Memory B cell (primary cell): ENCODE results near the gene TNS2.
"Not testable (repeated sequence)": the region's sequence is repeated elsewhere in the genome, so short reads cannot be mapped to it uniquely, and the experiment has no call there.

Source experiments
- ATAC-seq: fragments of 150-1000 bp; cut with Tn5 transposase; 2 replicates; pipeline ENCODE4 v1.10.0; 2021; ENCODE audit warnings: low read depth, mild to moderate bottlenecking, moderate library complexity
- DNase-seq, 2 donors: peaks; one replicate each; pipeline ENCODE4 v3.0.0; 2022; ENCODE audit warnings: low spot score in 2 of 2
- H3K27ac Mint-ChIP-seq: one replicate; pipeline ENCODE4 v1.8.0; 2022; ENCODE audit warnings: mild to moderate bottlenecking, moderate library complexity, mixed read lengths
- H3K27me3 Mint-ChIP-seq: one replicate; pipeline ENCODE4 v1.8.0; 2022; ENCODE audit warnings: mixed read lengths
- H3K36me3 Mint-ChIP-seq: one replicate; pipeline ENCODE4 v1.8.0; 2022; ENCODE audit warnings: mild to moderate bottlenecking, mixed read lengths
- H3K4me1 Mint-ChIP-seq: one replicate; pipeline ENCODE4 v1.8.0; 2022; ENCODE audit warnings: mixed read lengths
- H3K4me3 Mint-ChIP-seq: one replicate; pipeline ENCODE4 v1.8.0; 2022; ENCODE audit warnings: mild to moderate bottlenecking, moderate library complexity, mixed read lengths
- H3K9me3 Mint-ChIP-seq: one replicate; pipeline ENCODE4 v1.8.0; 2022; ENCODE audit warnings: mixed read lengths

TNS2 gene, protein sequence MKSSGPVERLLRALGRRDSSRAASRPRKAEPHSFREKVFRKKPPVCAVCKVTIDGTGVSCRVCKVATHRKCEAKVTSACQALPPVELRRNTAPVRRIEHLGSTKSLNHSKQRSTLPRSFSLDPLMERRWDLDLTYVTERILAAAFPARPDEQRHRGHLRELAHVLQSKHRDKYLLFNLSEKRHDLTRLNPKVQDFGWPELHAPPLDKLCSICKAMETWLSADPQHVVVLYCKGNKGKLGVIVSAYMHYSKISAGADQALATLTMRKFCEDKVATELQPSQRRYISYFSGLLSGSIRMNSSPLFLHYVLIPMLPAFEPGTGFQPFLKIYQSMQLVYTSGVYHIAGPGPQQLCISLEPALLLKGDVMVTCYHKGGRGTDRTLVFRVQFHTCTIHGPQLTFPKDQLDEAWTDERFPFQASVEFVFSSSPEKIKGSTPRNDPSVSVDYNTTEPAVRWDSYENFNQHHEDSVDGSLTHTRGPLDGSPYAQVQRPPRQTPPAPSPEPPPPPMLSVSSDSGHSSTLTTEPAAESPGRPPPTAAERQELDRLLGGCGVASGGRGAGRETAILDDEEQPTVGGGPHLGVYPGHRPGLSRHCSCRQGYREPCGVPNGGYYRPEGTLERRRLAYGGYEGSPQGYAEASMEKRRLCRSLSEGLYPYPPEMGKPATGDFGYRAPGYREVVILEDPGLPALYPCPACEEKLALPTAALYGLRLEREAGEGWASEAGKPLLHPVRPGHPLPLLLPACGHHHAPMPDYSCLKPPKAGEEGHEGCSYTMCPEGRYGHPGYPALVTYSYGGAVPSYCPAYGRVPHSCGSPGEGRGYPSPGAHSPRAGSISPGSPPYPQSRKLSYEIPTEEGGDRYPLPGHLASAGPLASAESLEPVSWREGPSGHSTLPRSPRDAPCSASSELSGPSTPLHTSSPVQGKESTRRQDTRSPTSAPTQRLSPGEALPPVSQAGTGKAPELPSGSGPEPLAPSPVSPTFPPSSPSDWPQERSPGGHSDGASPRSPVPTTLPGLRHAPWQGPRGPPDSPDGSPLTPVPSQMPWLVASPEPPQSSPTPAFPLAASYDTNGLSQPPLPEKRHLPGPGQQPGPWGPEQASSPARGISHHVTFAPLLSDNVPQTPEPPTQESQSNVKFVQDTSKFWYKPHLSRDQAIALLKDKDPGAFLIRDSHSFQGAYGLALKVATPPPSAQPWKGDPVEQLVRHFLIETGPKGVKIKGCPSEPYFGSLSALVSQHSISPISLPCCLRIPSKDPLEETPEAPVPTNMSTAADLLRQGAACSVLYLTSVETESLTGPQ (N-terminal part only)

DNA sequence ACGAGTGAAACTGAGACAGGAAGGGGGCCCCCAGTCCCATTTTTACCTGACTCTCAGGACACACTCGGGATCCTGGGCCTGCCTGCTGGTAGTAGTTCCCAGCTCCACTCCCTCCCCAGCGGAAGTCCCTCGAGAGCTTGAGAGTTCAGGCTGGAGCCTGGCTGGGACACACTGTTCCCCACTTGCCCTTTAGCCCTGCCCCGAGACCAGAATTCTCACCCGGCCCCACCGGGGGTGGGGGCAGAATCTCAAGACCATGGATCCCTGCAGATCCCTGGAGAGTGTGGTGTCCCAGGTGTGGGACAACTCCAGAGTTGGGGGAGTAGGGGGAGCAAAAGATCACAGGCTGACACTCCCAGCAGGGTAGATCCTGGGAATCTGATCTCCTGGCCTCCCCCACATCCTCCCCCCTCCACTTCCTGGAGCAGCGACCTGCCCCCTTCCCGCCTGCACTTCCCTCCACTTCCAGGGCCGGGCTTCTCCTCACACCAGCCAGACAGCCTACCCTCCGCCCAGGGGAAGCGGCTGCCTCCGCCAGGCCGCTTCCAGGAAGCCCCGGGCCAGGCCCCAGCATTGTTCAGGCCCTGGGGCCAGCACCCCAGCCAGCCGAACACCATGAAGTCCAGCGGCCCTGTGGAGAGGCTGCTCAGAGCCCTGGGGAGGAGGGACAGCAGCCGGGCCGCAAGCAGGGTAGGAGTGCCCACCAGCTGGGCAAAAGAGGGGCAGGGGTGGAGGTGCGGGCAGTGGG is at the start of gene TNS2:
Gene TNS2 (plus strand): TSS at position 495 of the 748 bp plus-strand sequence. CDS start 121 bp downstream, at position 616.
- ATAC-seq (no peak), DNase-seq (no peak)
- Mint-ChIP-seq H3K27me3 (no peaks in the 10 kb centered on the region), H3K9me3 (no peaks in the 10 kb centered on the region), H3K4me1 (peaks cover 17% of the 10 kb centered on the region), H3K36me3 (no peaks in the 10 kb centered on the region), H3K27ac (no peak within 1 kb of the TSS), H3K4me3 (no peak within 1 kb of the TSS)

DNA sequence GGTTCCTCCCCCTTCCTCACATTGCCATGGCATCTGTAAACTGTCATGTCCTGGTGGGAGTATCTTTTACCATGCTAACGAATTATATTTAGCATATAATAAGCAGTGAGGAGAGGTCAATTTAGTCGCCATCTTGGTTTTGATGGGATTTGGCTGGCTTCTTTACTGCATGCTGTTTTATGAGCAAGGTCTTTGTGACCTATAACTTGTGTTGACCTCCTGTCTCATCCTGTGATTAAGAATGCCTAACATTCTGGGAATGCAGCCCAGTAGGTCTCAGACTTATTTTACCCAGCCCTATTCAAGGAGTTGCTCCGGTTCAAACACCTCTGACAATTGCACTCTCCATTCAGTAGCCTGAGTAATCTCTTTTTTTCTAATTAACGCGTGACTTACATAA is 45.7 kb upstream of the TNS2 start:
- Mint-ChIP-seq H3K36me3 (no peaks in the 10 kb centered on the region), H3K27me3 (peaks cover 3% of the 10 kb centered on the region), H3K4me1 (peaks cover 15% of the 10 kb centered on the region), H3K27ac (no peak overlapping the region), H3K9me3 (no peaks in the 10 kb centered on the region), H3K4me3 (no peak overlapping the region)
- no peak for ATAC-seq
- DNase-seq, result no peak

DNA sequence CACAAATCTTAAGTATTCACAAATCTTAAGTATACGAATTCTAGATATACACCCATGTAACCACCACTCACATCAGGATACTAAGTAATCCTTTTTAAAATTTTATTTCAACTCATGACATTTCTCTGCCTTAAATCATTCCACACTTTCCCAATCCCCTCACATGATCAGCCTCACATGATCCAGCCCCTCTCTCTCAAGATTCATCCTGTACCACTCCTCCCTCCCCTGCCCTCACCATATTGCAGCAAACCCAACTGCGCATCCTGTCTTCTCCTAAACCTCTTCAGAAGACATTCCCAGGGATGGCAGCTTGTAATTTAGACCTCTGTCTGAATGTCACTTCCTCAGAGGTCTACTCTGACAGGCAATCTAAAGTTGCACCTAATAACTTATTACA is 45.3 kb upstream of the TNS2 start:
- H3K4me1 Mint-ChIP-seq, result peaks cover 15% of the 10 kb centered on the region
- H3K27ac Mint-ChIP-seq, result no peak overlapping the region
- no peak overlapping the region for H3K4me3 Mint-ChIP-seq
- no peaks in the 10 kb centered on the region for H3K36me3 Mint-ChIP-seq
- no peaks in the 10 kb centered on the region for H3K9me3 Mint-ChIP-seq
- ATAC-seq, result no peak
- H3K27me3 Mint-ChIP-seq, result peaks cover 3% of the 10 kb centered on the region
- DNase-seq, result no peak

DNA sequence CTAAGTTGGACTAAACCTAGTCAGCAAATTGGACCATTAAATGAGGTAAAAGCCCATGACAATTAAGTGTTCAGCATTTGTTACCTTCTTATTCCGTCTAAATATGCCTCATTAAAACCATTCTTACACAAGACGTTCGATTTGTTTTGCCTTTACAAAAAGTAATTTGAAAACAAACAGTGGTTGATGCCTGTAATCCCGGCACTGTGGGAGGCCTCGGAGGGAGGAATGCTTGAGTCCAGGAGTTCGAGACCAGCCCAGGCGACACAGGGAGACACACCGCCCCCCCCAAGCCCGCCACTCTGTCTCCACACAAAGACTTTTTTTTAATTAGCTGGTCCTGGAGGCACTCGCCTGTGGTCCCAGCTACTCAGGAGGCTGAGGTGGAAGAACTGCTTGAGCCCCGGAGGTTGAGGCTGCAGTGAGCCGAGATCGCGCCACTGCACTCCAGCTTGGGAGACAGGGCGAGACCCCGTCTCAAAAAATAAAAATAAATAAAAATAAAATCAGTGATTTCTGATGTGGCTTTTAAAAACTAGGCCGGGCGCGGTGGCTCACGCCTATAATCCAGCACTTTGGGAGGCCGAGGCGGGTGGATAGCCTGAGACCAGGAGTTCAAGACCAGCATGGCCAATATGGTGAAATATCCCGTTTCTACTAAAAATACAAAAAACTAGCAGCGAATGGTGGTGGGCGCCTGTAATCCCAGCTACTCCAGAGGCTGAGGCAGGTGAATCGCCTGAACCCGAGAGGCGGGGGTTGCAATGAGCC is 44.5 kb upstream of the TNS2 start:
- Mint-ChIP-seq H3K4me3 (peak overlapping the region; percentile 94), H3K27me3 (peaks cover 3% of the 10 kb centered on the region), H3K36me3 (peaks cover 1% of the 10 kb centered on the region), H3K4me1 (peaks cover 21% of the 10 kb centered on the region), H3K9me3 (no peaks in the 10 kb centered on the region), H3K27ac (peak overlapping the region; percentile 97)
- DNase-seq (no peak), ATAC-seq (no peak)

DNA sequence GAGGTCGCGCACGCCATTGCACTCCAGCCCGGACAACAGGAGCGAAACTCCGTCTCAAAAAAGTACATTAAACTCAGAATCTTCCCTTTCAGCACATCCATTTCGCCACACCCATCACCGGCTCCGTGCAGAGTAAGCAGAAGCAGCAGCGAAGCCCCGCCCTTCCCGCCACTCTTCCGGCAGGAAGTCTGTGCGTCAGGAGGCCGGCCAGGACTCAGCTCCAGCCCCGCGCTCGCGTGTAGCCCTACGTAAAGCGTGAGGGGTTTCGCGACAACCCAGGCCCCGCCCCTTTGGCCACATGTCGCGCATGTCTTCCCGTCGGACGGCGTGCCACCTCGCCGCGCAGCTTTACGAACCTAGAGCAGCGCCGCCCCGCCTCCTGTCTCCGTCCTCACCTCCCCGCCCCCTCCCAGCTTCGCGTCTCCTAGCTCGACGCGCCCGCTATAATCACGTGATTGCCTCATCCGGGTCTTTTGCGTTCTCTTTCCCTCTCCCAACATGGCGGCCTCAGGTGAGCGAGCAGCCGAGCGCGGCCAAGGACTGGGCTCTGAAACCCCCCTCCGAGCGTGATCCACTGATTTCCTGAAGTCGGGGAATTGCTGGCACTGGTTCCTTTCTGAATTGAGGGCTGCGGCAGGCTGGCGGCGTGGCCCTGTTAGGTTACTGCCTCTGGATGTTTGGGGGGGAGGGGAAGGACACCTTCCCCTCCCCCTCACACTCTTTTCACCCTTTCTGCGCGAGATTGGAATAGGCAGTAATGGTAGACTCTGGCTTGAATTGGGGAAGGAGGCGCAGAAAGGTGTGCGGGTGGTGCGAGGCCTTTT is 43.7 kb upstream of the TNS2 start, which contains the start of gene EIF4B:
Gene EIF4B (plus strand): TSS at position 471 of the 824 bp plus-strand sequence. CDS start 28 bp downstream, at position 499.
- peaks cover 2% of the 10 kb centered on the region for H3K27me3 Mint-ChIP-seq
- H3K9me3 Mint-ChIP-seq, result no peaks in the 10 kb centered on the region
- peaks cover 23% of the 10 kb centered on the region for H3K4me1 Mint-ChIP-seq
- peak within 1 kb of the TSS; percentile 94 for H3K4me3 Mint-ChIP-seq
- ATAC-seq, result peak; percentile 84
- H3K36me3 Mint-ChIP-seq, result peaks cover 1% of the 10 kb centered on the region
- H3K27ac Mint-ChIP-seq, result peak within 1 kb of the TSS; percentile 97
- DNase-seq, result peak; percentile 94 to 99

DNA sequence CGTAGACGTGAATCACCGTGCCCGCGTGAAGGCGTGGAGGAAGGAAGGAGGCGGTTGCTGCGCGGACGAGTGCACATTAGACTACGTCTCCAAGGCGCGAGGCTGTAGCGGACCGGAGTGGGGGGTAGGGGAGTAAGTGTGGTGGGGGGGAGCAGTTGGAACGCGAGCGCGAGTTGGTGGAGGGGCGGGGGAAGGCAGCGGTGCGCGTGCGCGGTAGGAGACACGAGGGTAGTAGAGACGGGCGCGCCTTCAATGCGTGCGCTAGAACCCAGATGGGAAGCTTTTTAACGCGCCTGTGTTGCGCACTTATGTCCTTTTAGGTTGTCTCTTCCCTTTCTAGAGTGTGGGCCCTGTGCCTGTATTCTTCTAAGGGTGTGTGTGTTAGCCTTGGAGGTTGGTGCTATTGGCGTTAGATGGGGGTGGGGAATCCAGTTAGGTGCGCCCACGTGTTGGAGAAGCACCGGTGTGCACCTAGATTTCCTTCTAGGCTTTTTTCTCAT is 43.0 kb upstream of the TNS2 start:
- Mint-ChIP-seq H3K36me3 (peaks cover 3% of the 10 kb centered on the region), H3K27me3 (no peaks in the 10 kb centered on the region), H3K27ac (peak overlapping the region; percentile 97), H3K4me1 (peaks cover 26% of the 10 kb centered on the region), H3K4me3 (peak overlapping the region; percentile 94), H3K9me3 (no peaks in the 10 kb centered on the region)
- ATAC-seq (peak; percentile 18), DNase-seq (peak in 1 of 2 donors; percentile 59)

DNA sequence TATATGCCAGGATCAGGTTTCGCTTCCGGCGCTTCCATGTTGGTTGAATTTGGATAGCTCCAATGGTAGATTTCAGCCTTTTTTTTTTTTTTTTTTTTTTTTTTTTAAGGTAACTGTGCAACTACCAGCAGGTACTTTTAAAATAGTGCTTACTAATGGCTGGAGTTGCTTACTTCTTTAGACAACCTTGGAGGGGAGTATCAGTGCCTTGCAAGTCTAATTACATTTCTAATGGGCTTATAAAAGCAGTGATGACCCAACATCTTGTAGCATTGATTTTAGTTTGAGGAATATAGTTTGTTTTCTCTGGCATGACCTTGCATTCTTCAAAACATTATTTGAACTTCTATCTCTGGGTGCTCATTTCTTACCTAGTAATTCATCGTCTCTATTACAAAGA is 42.5 kb upstream of the TNS2 start:
- no peaks in the 10 kb centered on the region for H3K9me3 Mint-ChIP-seq
- ATAC-seq (no peak), DNase-seq (no peak)
- peaks cover 26% of the 10 kb centered on the region for H3K4me1 Mint-ChIP-seq
- H3K4me3 Mint-ChIP-seq, result peak overlapping the region; percentile 94
- no peaks in the 10 kb centered on the region for H3K27me3 Mint-ChIP-seq
- H3K27ac Mint-ChIP-seq, result peak overlapping the region; percentile 97
- H3K36me3 Mint-ChIP-seq, result peaks cover 3% of the 10 kb centered on the region

DNA sequence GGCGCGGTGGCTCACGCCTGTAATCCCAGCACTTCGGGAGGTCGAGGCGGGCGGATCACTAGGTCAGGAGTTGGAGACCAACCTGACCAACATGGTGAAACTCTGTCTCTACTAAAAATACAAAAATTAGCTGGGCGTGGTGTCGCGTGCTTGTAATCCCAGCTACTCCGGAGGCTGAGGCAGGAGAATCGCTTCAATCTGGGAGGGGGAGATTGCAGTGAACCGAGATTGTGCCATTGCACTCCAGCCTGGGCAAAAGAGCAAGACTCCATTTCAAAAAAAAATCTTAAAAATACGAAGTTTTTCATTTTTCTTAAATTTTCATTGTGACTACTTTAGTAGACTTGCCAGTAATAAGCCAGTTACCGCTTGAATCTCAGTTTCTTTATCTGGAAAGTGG is 41.1 kb upstream of the TNS2 start:
- DNase-seq, H3K36me3 Mint-ChIP-seq: not testable (repeated sequence)

DNA sequence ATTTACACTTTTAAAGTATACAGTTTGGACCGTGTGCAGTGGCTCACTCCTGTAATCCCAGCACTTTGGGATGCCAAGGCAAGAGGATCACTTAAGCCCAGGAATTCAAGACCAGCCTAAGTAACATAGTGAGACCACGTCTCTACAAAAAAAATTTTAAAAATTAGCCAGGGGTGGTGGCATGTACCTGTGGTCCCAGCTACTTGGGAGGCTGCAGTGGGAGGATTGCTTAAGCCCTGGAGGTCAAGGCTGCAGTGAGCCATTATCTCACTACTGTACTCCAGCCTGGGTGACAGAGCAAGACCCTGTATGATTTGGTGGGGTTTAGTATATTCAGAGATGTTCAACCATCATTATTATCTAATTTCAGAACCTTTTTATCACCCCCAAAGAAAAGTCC is 38.9 kb upstream of the TNS2 start:
- Mint-ChIP-seq H3K4me1 (peaks cover 27% of the 10 kb centered on the region), H3K36me3 (peaks cover 3% of the 10 kb centered on the region), H3K4me3 (no peak overlapping the region), H3K9me3 (no peaks in the 10 kb centered on the region), H3K27me3 (no peaks in the 10 kb centered on the region), H3K27ac (no peak overlapping the region)
- no peak for DNase-seq
- ATAC-seq, result no peak

More for the DNA sequence above, 41.1 kb upstream of the TNS2 start:
- ATAC-seq, H3K27me3 Mint-ChIP-seq, H3K27ac Mint-ChIP-seq, H3K9me3 Mint-ChIP-seq: not testable (repeated sequence)
- H3K4me3 Mint-ChIP-seq, result peak overlapping the region; percentile 80
- peaks cover 30% of the 10 kb centered on the region for H3K4me1 Mint-ChIP-seq

DNA sequence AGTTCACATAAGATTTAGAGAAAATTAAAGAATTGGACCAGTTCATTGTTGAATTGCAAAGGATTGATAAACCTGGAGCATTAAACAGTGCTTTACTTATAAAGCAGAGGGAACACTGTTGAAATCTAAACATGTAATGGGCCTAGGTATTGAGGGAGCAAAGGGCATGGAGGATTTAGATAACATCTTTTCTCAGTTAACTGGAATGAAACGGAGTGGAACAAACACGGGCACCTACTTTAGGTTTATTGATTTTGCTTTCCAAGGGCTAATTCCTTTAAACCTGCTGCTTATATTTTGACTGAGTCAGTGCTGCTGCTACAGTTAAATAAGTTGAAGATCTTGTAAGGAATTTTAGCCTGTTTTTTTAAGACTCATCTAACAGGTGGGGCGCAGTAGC is 38.0 kb upstream of the TNS2 start:
- Mint-ChIP-seq H3K27me3 (no peaks in the 10 kb centered on the region), H3K4me3 (no peak overlapping the region), H3K36me3 (peaks cover 3% of the 10 kb centered on the region), H3K27ac (peak overlapping the region; percentile 47), H3K4me1 (peaks cover 24% of the 10 kb centered on the region), H3K9me3 (no peaks in the 10 kb centered on the region)
- no peak for DNase-seq
- ATAC-seq, result no peak

DNA sequence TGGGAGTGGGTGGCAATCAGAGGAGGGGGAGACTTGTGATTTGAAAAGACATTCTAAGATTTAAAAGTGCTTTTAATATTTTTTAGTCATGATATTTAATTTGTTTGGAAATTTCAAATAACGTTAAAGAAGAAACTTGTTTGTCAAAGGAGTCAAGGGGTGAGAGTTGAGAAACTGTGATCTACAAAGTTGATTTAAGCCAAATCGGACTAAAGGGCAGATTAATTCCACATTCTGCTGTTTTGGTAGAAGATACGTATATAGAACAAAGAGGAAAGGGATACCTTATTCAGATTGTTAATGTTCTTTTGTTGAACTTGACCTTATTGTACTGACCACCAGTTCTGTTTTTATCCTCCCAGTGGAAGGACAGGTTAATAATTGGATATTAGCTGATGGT is 36.9 kb upstream of the TNS2 start:
- no peaks in the 10 kb centered on the region for H3K27me3 Mint-ChIP-seq
- no peak for DNase-seq
- H3K36me3 Mint-ChIP-seq, result peaks cover 11% of the 10 kb centered on the region
- ATAC-seq, result no peak
- no peaks in the 10 kb centered on the region for H3K9me3 Mint-ChIP-seq
- H3K4me3 Mint-ChIP-seq, result no peak overlapping the region
- H3K4me1 Mint-ChIP-seq, result peaks cover 18% of the 10 kb centered on the region
- H3K27ac Mint-ChIP-seq, result no peak overlapping the region

DNA sequence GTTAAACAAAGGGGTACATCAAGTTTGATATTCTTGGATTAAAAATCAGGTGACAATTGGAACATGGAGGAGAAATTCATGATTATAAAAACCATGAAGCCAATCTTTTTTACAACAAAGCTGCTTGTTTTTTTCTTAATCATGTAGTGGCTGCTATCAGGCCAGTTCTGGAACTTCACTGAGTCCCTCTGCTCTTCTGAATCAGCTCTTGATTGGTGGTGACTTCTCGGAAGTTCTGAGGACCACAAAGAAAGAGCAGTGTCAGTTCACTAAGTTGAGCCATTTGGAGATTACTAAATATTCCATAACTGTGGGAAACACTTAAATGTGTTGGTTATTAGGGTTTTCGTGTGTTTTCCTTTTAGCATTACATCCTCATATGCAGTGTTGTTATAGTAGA is 35.2 kb upstream of the TNS2 start:
- Mint-ChIP-seq H3K9me3 (no peaks in the 10 kb centered on the region), H3K27me3 (no peaks in the 10 kb centered on the region), H3K4me3 (no peak overlapping the region), H3K27ac (no peak overlapping the region), H3K4me1 (peaks cover 14% of the 10 kb centered on the region), H3K36me3 (peaks cover 18% of the 10 kb centered on the region)
- no peak for ATAC-seq
- no peak for DNase-seq
